Measurements from ENCODE around the gene PEX13.
"Not testable (repeated sequence)": the region's sequence is repeated elsewhere in the genome, so short reads cannot be mapped to it uniquely, and the experiment has no call there.

Gene PEX13

DNA sequence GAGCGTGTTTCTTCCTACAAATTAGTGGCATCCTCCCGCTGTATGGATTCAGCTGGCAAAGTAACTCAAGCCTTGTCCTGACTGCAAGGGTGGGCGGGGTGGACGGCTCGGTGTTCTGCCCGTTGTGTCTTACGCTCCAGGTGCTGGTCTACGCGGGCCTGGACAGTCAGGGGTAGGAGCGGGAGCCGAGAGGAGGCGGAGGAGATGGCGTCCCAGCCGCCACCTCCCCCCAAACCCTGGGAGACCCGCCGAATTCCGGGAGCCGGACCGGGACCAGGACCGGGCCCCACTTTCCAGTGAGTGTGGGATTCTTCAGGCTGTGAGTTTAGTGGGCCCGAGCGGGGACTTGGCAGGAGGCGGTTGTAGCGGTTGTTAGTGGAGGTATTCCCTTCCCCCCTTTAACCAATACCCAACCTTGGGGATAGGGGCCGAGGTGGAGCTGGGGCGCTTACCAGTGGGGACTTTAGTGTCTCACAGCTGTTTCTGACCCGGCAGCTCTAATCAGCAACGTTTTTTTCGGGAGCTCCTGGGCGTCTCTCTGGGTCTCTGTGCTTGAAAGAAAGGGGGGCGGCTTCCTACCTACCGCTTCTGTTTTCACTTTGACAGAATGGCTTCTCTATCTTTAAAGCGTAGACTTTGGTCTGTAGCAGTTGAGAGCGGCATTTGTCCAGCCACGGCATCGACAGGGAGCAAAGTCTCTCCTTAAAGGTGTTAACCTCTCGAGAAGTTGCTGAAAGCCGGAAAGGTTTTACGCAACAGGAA lies at the start of gene PEX13, which contains the start of gene PUS10:
Gene PEX13 (plus strand): TSS at position 165 of the 762 bp plus-strand sequence. CDS start 40 bp downstream, at position 205.
Gene PUS10 (minus strand): TSS at position 700 of the 762 bp plus-strand sequence. CDS start 6,365 bp downstream, outside the sequence.
- DNase-seq = peak in 1 of 2 experiments; percentile 87

GRCh38 chr2:60972889-60973656 lies 44.4 kb upstream of the PEX13 start:
- no peak for DNase-seq

DNA sequence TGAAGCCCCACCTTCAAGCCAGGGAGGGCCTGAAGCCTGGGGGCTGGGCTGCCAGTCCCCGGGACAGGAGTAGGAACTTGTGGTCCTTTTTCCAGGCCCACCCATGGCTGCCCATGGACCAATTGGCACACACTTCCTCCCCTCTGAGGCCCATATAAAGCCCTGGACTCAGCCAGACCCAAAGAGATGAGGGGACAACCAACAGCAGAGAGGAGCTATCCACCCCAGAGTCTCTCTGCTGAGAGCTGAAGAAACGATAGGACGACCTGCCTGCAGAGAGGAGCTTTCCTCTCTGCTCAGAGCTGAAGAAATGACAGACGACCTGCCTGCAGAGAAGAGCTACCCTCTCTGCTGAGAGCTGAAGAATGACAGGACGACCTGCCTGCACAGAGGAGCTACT lies 43.8 kb upstream of the PEX13 start:
- DNase-seq = no peak

DNA sequence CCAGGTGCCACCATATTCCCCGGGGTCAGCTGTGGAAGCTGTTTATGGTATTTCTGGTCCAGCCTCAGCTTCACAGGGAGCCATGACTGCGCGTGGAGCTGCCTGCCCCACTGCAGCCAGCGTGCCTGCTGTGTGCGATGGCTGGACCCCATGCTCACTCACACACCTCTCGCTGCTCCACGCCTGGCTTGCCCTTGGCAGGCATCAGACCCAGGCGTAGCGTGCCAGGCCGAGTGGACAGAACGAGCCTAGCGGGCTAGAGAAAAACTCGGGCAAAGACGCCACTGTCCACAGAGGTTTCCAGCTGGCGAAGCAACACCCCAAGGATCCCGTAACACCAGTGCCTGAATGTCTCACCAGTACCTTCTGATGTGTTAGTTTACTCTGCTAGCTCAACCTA lies 42.9 kb upstream of the PEX13 start:
- no peak for DNase-seq

DNA sequence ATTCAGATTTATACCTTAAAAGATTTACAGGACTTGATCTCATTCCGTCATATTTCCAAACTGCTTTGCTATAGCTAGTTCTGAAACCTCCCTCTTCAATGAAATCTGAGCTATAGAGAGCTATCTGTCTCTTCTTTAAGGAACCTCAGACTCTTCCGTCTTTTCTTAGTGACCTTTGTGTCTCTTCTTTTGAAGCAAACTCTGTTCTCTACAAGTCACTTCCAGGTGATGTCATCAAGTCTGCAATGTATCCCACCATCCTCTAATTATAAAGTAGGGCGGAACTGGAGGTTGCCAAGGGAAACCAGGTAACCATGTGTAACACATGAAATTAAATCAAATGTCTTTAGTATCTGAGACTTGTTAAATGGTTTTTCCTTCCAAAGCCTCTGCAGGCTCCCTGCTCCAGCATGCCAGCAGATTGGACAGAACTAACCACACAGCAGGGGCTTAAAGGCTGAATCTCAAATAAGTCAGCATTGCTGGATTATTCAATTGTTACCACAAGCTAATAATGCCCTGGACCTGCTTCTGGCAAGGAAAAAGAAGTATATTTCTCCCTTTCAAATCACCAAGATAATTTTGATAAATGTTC lies 41.2 kb upstream of the PEX13 start:
- no peak for DNase-seq

GRCh38 chr2:60976875-60977561 lies 40.5 kb upstream of the PEX13 start:
- DNase-seq = no peak

DNA sequence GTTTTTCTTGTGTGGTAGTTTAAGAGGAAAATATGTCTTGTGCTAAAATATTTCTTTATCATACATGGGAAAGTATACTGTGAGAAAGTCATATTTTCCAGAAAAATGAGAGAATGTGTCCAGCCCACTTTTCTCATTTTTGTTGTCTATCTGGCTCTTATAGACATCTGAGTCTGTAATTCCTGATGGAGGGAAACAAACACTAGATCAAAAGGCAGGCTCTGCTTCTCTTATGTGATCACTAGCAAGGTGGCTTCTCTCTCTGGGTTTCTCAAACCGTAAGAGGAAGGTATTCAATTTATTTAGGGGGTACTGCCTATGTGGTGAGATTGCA lies 40.0 kb upstream of the PEX13 start:
- DNase-seq = no peak

- DNase-seq = no peak
Observed at GRCh38 chr2:60979231-60979630, 38.3 kb upstream of the PEX13 start.

DNA sequence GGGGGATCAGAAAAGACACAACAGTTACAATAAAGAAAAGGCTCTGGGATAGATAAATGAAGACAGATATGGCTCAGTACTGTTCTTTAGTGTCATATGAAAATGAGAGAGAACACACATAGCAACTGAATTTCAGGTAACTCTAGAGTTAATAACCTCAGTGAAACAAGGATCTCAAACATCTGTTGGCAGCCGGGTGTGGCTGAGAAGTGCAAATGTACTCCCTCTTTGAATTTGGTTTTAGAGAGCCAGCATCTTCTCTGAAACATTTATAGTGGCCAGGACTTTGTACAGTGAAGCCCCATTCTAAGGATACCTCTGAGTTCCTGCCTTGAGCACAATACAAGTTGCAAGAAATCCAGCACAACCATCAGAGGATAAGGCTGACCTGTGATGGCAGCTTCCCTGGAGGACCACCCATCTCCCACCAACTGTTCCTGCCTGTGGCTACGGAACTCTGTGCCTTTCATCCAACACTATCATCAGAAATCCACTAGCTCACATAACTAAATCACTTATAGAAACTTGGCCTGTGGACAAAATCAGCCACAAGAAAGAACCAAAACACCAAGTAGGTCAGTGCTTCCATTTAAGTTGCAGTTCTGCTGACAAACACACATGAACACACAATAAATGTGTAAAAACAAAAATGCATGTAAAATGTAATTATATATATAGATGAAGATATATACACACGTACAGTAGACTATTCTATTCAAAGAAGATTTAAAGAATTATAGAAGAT lies 37.3 kb upstream of the PEX13 start:
- DNase-seq = no peak

DNA sequence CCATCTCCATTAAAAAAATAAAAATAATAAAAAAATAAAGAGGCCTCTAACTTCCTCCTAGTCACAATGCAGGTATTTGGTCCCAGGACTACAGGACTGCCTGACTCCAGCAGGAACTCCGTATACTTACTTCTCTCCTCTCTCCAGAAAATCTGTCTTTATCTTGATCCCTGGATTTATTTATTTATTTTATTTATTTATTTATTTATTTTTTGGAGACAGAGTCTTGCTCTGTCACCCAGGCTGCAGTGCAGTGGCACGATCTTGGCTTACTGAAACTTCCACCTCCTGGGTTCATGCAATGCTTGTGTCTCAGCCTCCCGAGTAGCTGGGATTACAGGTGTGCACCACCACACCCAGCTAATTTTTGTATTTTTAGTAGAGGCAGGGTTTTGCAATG lies 35.5 kb upstream of the PEX13 start:
- not testable (repeated sequence) for DNase-seq

- DNase-seq = no peak
Observed at GRCh38 chr2:60984720-60985119, 32.8 kb upstream of the PEX13 start.

- no peak for DNase-seq
Observed at GRCh38 chr2:60987041-60987440, 30.5 kb upstream of the PEX13 start.

DNA sequence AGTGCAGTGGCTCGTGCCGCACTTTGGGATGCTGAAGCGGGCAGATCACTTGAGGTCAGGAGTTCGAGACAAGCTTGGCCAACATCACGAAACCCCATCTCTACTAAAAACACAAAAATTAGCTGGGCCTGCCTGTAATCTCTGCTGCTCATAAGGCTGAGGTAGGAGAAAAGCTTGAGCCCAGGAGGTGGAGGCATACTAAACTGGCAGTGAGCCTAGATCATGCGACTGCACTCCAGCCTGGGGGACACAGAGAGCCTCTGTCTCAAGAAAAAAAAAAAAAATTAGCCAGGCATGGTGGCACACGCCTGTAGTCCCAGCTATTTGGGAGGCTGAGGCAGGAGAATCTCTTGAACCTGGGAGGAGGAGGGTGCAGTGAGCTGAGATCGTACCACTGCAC lies 29.9 kb upstream of the PEX13 start:
- DNase-seq = not testable (repeated sequence)

- DNase-seq = no peak
Observed at GRCh38 chr2:60989259-60989658, 28.3 kb upstream of the PEX13 start.

DNA sequence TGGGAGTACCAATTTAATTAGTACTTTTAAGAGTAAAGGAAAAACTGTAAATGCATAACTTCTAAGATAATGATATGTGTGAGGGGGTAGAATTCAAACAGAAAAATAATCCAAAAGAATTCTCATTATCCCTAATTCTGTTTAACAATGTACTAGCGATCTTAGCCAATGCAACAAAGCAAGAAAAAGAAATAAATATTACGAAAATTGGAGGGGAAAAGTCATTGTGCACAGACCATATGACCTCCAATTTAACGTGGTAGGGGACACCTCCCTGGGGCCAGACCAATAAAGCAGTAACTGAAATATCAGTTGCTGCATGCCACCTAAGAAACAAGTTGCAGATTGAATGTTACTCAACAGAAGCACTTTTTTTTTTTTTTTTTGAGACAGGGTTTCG lies 25.9 kb upstream of the PEX13 start:
- no peak for DNase-seq

GRCh38 chr2:60992985-60993392 lies 24.5 kb upstream of the PEX13 start:
- no peak for DNase-seq

DNA sequence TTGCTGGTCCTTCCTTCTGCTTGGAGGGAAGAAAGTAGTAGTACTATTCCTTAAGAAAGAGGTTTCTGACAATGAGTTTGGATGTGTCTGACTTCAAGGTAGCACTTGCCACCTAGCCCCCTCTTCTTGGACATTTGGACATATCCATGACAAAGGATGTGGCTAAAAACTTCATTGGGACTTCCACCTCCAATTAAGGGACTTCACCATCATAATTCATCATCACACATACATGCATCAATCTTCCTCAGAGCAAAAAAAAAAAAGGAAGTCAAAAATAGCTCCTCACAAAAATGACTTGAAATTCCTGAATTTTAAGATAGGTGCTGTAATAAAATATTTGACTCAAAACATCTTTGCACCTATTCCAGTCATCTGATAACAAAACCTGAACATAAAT lies 23.4 kb upstream of the PEX13 start:
- no peak for DNase-seq

- no peak for DNase-seq
Observed at GRCh38 chr2:60998628-60999545, 18.6 kb upstream of the PEX13 start.

- no peak for DNase-seq
Observed at GRCh38 chr2:61005736-61006135, 11.8 kb upstream of the PEX13 start.

- DNase-seq = no peak
Observed at GRCh38 chr2:61006486-61007105, 10.9 kb upstream of the PEX13 start.

DNA sequence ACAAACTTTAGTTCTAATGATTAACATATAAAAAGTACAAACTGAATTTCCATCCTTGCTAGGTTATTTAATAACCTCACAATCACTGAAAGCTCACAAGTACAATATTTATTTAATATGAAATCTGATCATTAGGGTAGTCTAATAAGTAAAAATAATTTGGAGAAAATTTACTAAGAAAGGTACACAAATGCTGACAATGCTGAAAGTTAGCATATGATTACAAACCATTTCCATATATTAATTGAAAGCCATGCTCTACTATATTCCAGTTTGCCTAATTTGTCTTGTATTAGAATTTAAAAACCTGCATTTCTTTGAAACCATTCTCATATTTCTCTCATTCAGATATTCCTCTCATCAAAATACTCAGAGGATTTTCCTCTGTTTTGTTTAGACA lies 8.2 kb upstream of the PEX13 start:
- DNase-seq = no peak
